Measurements from ENCODE around the gene TOR1B.

Gene TOR1B

GRCh38 chr9:129803676-129804060 is 684 bp downstream of the TOR1B start:
- peaks cover 9% of the 10 kb centered on the region for H3K36me3 ChIP-seq (ENCODE audit: low read depth)
- H3K4me3 ChIP-seq (ENCODE audit: severe bottlenecking): peak overlapping the region; percentile 88
- no peak for TF ChIP-seq CTCF (IDR thresholded peaks at IDR 0.05; ENCODE audit: poor library complexity, severe bottlenecking)
- no peak; the same call in 1 of the 3 replicates for ATAC-seq (ENCODE audit: low read depth)
- H3K27me3 ChIP-seq (ENCODE audit: insufficient read depth, poor library complexity, severe bottlenecking): no peaks in the 10 kb centered on the region
- peak overlapping the region; percentile 34 for H3K27ac ChIP-seq (ENCODE audit: poor library complexity, severe bottlenecking)
- H3K9me3 ChIP-seq (ENCODE audit: severe bottlenecking): no peaks in the 10 kb centered on the region
- no peak for DNase-seq (ENCODE audit: low spot score)
- no peaks in the 10 kb centered on the region for H3K4me1 ChIP-seq (ENCODE audit: insufficient read depth, poor library complexity, severe bottlenecking)

DNA sequence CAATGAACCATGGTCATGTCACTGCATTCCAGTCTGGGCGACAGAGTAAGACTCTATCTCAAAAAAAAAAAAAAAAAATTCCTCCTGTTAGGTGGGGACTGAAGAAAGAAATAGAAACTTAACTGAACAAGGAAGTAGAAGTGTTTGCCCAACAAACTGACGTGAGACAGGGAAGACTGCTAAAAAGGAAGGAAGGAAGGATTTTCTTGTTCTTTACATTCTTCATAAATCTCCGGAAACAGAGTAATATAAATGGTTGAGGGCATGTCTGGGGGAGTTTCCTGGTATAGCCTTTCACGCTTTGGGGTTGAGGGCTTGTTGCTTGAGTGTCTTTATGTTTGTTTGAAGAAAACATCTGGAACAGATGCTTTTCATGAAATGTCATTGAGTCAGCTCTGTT is 3.1 kb downstream of the TOR1B start:
- ATAC-seq (ENCODE audit: low read depth) (no peak), DNase-seq (ENCODE audit: low spot score) (no peak)
- no peak for TF ChIP-seq CTCF (IDR thresholded peaks at IDR 0.05; ENCODE audit: poor library complexity, severe bottlenecking)
- no peak overlapping the region for H3K27ac ChIP-seq (ENCODE audit: poor library complexity, severe bottlenecking)
- H3K36me3 ChIP-seq (ENCODE audit: low read depth): peaks cover 29% of the 10 kb centered on the region
- H3K4me3 ChIP-seq (ENCODE audit: severe bottlenecking): no peak overlapping the region
- H3K4me1 ChIP-seq (ENCODE audit: insufficient read depth, poor library complexity, severe bottlenecking): no peaks in the 10 kb centered on the region
- H3K9me3 ChIP-seq (ENCODE audit: severe bottlenecking): no peaks in the 10 kb centered on the region
- no peaks in the 10 kb centered on the region for H3K27me3 ChIP-seq (ENCODE audit: insufficient read depth, poor library complexity, severe bottlenecking)

DNA sequence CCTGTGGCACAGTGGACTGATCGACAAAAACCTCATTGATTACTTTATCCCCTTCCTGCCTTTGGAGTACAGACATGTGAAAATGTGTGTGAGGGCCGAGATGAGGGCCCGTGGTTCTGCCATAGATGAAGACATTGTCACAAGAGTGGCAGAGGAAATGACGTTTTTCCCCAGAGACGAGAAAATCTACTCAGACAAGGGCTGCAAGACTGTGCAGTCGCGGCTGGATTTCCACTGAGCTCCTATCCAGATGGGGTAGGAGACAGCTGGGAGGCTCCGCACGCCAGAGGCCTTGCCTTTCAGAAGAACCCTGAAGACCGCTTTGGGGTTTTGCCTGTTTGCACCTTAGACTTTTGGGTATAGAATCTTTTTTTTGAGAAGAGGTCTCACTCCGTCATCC is 6.4 kb downstream of the TOR1B start:
- TF ChIP-seq CTCF (IDR thresholded peaks at IDR 0.05; ENCODE audit: poor library complexity, severe bottlenecking): no peak
- no peaks in the 10 kb centered on the region for H3K27me3 ChIP-seq (ENCODE audit: insufficient read depth, poor library complexity, severe bottlenecking)
- DNase-seq (ENCODE audit: low spot score): no peak
- no peak for ATAC-seq (ENCODE audit: low read depth)
- H3K4me3 ChIP-seq (ENCODE audit: severe bottlenecking): no peak overlapping the region
- no peak overlapping the region for H3K27ac ChIP-seq (ENCODE audit: poor library complexity, severe bottlenecking)
- H3K36me3 ChIP-seq (ENCODE audit: low read depth): peaks cover 33% of the 10 kb centered on the region
- H3K9me3 ChIP-seq (ENCODE audit: severe bottlenecking): no peaks in the 10 kb centered on the region
- H3K4me1 ChIP-seq (ENCODE audit: insufficient read depth, poor library complexity, severe bottlenecking): no peaks in the 10 kb centered on the region

GRCh38 chr9:129810116-129810515 is 7.1 kb downstream of the TOR1B start:
- Histone ChIP-seq H3K4me1 (ENCODE audit: insufficient read depth, poor library complexity, severe bottlenecking) (no peaks in the 10 kb centered on the region), H3K9me3 (ENCODE audit: severe bottlenecking) (no peaks in the 10 kb centered on the region), H3K27ac (ENCODE audit: poor library complexity, severe bottlenecking) (no peak overlapping the region), H3K4me3 (ENCODE audit: severe bottlenecking) (no peak overlapping the region), H3K27me3 (ENCODE audit: insufficient read depth, poor library complexity, severe bottlenecking) (no peaks in the 10 kb centered on the region), H3K36me3 (ENCODE audit: low read depth) (peaks cover 31% of the 10 kb centered on the region)
- DNase-seq (ENCODE audit: low spot score) (no peak), ATAC-seq (ENCODE audit: low read depth) (no peak)
- TF ChIP-seq CTCF (IDR thresholded peaks at IDR 0.05; ENCODE audit: poor library complexity, severe bottlenecking): no peak

- no peak for TF ChIP-seq CTCF (IDR thresholded peaks at IDR 0.05; ENCODE audit: poor library complexity, severe bottlenecking)
- ATAC-seq (ENCODE audit: low read depth): no peak
- Histone ChIP-seq H3K27ac (ENCODE audit: poor library complexity, severe bottlenecking) (no peak overlapping the region), H3K9me3 (ENCODE audit: severe bottlenecking) (no peaks in the 10 kb centered on the region), H3K27me3 (ENCODE audit: insufficient read depth, poor library complexity, severe bottlenecking) (no peaks in the 10 kb centered on the region), H3K36me3 (ENCODE audit: low read depth) (peaks cover 29% of the 10 kb centered on the region), H3K4me3 (ENCODE audit: severe bottlenecking) (no peak overlapping the region), H3K4me1 (ENCODE audit: insufficient read depth, poor library complexity, severe bottlenecking) (no peaks in the 10 kb centered on the region)
- DNase-seq (ENCODE audit: low spot score): no peak
Observed at GRCh38 chr9:129810788-129811187, 7.8 kb downstream of the TOR1B start.
